Middle frontal gyrus (tissue), 1 donor: ENCODE measurements around the gene KIF2C.
A peak's percentile ranks its signal among the peaks of the same experiment; 100 is the strongest.
"Not testable (repeated sequence)": the region's sequence is repeated elsewhere in the genome, so short reads cannot be mapped to it uniquely, and the experiment has no call there.

ENCODE experiments used
- DNase-seq: peaks from one replicate; pipeline ENCODE4 v3.0.0-alpha.2; 2015; ENCODE audit warnings: low spot score; ENCODE audit errors: extremely low spot score

Gene KIF2C

GRCh38 chr1:44718091-44718490 is 21.5 kb upstream of the KIF2C start:
- DNase-seq = no peak

- DNase-seq = no peak
These were observed 20.3 kb upstream of the KIF2C start for GRCh38 chr1:44719318-44719717.

GRCh38 chr1:44720281-44720680 is 19.4 kb upstream of the KIF2C start:
- no peak for DNase-seq

GRCh38 chr1:44721485-44722361 is 17.9 kb upstream of the KIF2C start:
- peak; percentile 27 for DNase-seq

- no peak for DNase-seq
These were observed 16.6 kb upstream of the KIF2C start for GRCh38 chr1:44723064-44723463.

GRCh38 chr1:44723496-44724295 is 15.9 kb upstream of the KIF2C start:
- no peak for DNase-seq

- no peak for DNase-seq
These were observed 15.2 kb upstream of the KIF2C start for GRCh38 chr1:44724296-44724954.

- DNase-seq = no peak
These were observed 14.5 kb upstream of the KIF2C start for GRCh38 chr1:44724955-44725698.

GRCh38 chr1:44730741-44731512 is 8.7 kb upstream of the KIF2C start, which contains the start of gene RNU5D-1:
Gene RNU5D-1, minus strand, starts transcription at chr1:44731170.
- DNase-seq = peak; percentile 88

- no peak for DNase-seq
These were observed 6.3 kb upstream of the KIF2C start for GRCh38 chr1:44733365-44733764.

- no peak for DNase-seq
These were observed 5.9 kb upstream of the KIF2C start for GRCh38 chr1:44733784-44734183.

- DNase-seq = no peak
These were observed 3.6 kb upstream of the KIF2C start for GRCh38 chr1:44735992-44736391.

GRCh38 chr1:44738953-44739306 is 707 bp upstream of the KIF2C start:
- not testable (repeated sequence) for DNase-seq

GRCh38 chr1:44740179-44740617 is 561 bp downstream of the KIF2C start:
- no peak for DNase-seq

GRCh38 chr1:44743211-44743610 is 3.6 kb downstream of the KIF2C start:
- DNase-seq = no peak

GRCh38 chr1:44747878-44748277 is 8.2 kb downstream of the KIF2C start:
- no peak for DNase-seq

- no peak for DNase-seq
These were observed 17.8 kb downstream of the KIF2C start for GRCh38 chr1:44757420-44757819.

GRCh38 chr1:44759077-44759476 is 19.4 kb downstream of the KIF2C start:
- DNase-seq = no peak

GRCh38 chr1:44760876-44761275 is 21.2 kb downstream of the KIF2C start:
- DNase-seq = no peak

GRCh38 chr1:44766421-44766820 is 26.8 kb downstream of the KIF2C start:
- not testable (repeated sequence) for DNase-seq
